ENCODE measurements around the gene NRG3. TPM values are rescaled to one million over a fixed set of nuclear protein-coding genes. Genes with fewer than 3 reads are reported as not detected.

The NRG3 gene
- total and polyA plus RNA-seq, 9 donors, result 0.04 to 4.5 (median 0.15) TPM; not detected in 2

DNA sequence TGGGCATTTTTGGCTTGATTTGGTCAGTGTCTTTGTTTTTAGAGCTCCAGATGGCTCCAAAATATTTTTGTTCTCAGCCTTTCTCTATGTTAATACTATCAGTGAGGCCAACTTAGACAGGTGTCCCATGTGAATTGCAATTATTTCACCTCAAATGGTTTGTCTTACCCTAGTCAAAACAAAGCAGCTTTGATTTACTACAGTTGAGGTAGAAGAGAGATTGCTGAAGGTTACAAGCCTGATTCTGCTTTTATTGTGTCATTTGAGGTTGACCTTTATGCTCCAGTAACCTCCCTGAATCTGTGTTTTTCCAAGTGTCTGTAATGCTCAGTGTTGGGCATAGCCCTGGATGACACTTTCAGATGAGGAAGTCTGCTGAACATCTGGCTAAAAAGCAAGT is 882.9 kb downstream of the NRG3 start:
- TF ChIP-seq POLR2A (IDR thresholded peaks at IDR 0.05), result no peak
- TF ChIP-seq, protein P1, sequence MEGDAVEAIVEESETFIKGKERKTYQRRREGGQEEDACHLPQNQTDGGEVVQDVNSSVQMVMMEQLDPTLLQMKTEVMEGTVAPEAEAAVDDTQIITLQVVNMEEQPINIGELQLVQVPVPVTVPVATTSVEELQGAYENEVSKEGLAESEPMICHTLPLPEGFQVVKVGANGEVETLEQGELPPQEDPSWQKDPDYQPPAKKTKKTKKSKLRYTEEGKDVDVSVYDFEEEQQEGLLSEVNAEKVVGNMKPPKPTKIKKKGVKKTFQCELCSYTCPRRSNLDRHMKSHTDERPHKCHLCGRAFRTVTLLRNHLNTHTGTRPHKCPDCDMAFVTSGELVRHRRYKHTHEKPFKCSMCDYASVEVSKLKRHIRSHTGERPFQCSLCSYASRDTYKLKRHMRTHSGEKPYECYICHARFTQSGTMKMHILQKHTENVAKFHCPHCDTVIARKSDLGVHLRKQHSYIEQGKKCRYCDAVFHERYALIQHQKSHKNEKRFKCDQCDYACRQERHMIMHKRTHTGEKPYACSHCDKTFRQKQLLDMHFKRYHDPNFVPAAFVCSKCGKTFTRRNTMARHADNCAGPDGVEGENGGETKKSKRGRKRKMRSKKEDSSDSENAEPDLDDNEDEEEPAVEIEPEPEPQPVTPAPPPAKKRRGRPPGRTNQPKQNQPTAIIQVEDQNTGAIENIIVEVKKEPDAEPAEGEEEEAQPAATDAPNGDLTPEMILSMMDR (IDR thresholded peaks at IDR 0.05), result no peak
- no peak for TF ChIP-seq EP300 (IDR thresholded peaks at IDR 0.05)
- Histone ChIP-seq H3K9me3 (no peaks in the 10 kb centered on the region), H3K27me3 (no peaks in the 10 kb centered on the region), H3K4me1 (ENCODE audit: insufficient read depth) (no peaks in the 10 kb centered on the region), H3K4me3 (no peak overlapping the region), H3K27ac (no peak overlapping the region), H3K36me3 (no peaks in the 10 kb centered on the region)
- intact Hi-C loops (cut with DNase I), result no loop called here
- DNase-seq, result no peak

DNA sequence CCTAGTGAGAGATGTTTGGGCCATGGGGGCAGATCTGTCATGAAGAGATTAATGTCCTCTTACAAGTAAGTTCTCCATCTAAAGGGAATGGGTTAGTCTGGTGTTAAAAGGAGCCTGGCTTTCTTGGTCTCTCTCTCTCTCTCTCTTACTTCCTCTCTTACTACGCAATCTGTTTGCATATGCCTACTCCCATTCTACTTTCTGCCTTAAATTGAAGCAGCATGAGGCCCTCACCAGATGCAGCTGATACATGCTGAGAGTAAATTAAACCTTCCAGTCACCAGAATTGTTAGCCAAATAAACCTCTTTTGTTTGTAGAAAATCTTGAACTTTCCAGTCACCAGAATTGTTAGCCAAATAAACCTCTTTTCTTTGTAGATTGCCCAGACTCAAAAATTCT is 884.1 kb downstream of the NRG3 start:
- no peak for DNase-seq
- no peak overlapping the region for H3K27ac ChIP-seq
- H3K4me1 ChIP-seq (ENCODE audit: insufficient read depth), result no peaks in the 10 kb centered on the region
- H3K9me3 ChIP-seq, result no peaks in the 10 kb centered on the region
- TF ChIP-seq EP300 (IDR thresholded peaks at IDR 0.05), result no peak
- TF ChIP-seq POLR2A (IDR thresholded peaks at IDR 0.05), result no peak
- TF ChIP-seq, protein P1 (IDR thresholded peaks at IDR 0.05), result no peak
- H3K4me3 ChIP-seq, result no peak overlapping the region
- no peaks in the 10 kb centered on the region for H3K36me3 ChIP-seq
- intact Hi-C loops (cut with DNase I), result no loop called here
- no peaks in the 10 kb centered on the region for H3K27me3 ChIP-seq
- 92 to 94% (median 93%) methylated on average over 1 of the region's 1 CpG for WGBS, 3 donors

DNA sequence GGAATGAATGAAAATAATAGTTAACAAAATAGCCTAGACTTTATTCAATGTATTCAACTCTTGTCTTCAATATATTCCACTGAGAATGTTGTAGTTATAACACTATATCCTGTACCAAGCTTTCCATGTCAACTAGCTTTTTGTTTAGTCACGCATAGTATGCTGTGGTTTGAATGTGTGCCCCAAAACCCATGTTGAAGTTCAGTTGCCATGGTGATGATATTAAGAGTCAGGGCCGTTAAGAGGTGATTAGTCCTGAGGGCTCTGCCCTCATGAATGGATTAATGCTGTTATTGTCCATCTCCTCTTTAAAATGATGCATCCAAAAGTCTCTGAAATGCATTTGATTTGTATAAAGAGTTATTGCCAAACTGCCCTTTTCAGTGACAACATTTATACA is 887.6 kb downstream of the NRG3 start:
- TF ChIP-seq, protein P1 (IDR thresholded peaks at IDR 0.05), result no peak
- no peak for TF ChIP-seq POLR2A (IDR thresholded peaks at IDR 0.05)
- TF ChIP-seq EP300 (IDR thresholded peaks at IDR 0.05), result no peak
- 82 to 96% (median 85%) methylated on average over 2 of the region's 2 CpGs for WGBS, 3 donors

DNA sequence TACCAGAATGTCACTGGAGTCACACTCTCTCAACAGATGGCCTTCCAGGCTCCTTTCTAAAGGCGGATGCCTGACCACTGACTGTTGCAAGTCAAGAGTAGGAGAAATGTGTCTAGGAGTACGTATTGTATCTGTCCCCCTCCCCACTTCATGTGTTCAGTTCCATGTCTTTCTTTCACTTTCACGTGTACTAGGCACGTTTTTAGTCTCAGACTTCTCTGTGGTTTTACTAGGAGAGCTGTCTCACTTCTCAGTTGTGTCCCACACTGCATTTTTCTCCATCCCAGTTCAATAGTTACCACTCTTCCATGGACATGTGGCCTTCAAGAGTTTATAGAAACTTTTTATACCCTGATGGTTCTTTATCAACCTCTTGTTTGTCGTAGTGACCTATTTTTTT is 893.0 kb downstream of the NRG3 start:
- Histone ChIP-seq H3K4me3 (no peak overlapping the region), H3K36me3 (no peaks in the 10 kb centered on the region), H3K9me3 (no peaks in the 10 kb centered on the region), H3K27me3 (no peaks in the 10 kb centered on the region), H3K4me1 (ENCODE audit: insufficient read depth) (no peaks in the 10 kb centered on the region), H3K27ac (no peak overlapping the region)
- intact Hi-C loops (cut with DNase I), result no loop called here
- TF ChIP-seq EP300 (IDR thresholded peaks at IDR 0.05) (no peak), POLR2A (IDR thresholded peaks at IDR 0.05) (no peak)
- TF ChIP-seq, protein P1 (IDR thresholded peaks at IDR 0.05), result no peak
- whole genome bisulfite sequencing, 3 donors, result 78 to 90% (median 85%) methylated on average over 5 of the region's 5 CpGs
- DNase-seq, result no peak

More for the DNA sequence above, 887.6 kb downstream of the NRG3 start:
- H3K27me3 ChIP-seq, result no peaks in the 10 kb centered on the region
- H3K9me3 ChIP-seq, result no peaks in the 10 kb centered on the region
- intact Hi-C loops (cut with DNase I), result no loop called here
- H3K4me1 ChIP-seq (ENCODE audit: insufficient read depth), result no peaks in the 10 kb centered on the region
- no peak overlapping the region for H3K4me3 ChIP-seq
- no peak overlapping the region for H3K27ac ChIP-seq
- no peak for DNase-seq
- no peaks in the 10 kb centered on the region for H3K36me3 ChIP-seq

- Histone ChIP-seq H3K4me3 (no peak overlapping the region), H3K36me3 (no peaks in the 10 kb centered on the region), H3K9me3 (no peaks in the 10 kb centered on the region), H3K27me3 (no peaks in the 10 kb centered on the region), H3K27ac (no peak overlapping the region), H3K4me1 (ENCODE audit: insufficient read depth) (no peaks in the 10 kb centered on the region)
- no peak for TF ChIP-seq POLR2A (IDR thresholded peaks at IDR 0.05)
- TF ChIP-seq, protein P1 (IDR thresholded peaks at IDR 0.05), result no peak
- TF ChIP-seq EP300 (IDR thresholded peaks at IDR 0.05), result no peak
- intact Hi-C loops (cut with DNase I), result no loop called here
- 72 to 87% (median 81%) methylated on average over 3 of the region's 3 CpGs for WGBS, 3 donors
- DNase-seq, result no peak
Measured at GRCh38 chr10:82778908-82779307, 903.9 kb downstream of the NRG3 start.

All from ovary (tissue), 9 donors.